Measurements from ENCODE around the gene ZHX3. TPM values are rescaled to one million over a fixed set of nuclear protein-coding genes. Genes with fewer than 3 reads are reported as not detected.
A peak's percentile ranks its signal among the peaks of the same experiment; 100 is the strongest.

The ZHX3 gene
- total and polyA plus RNA-seq, 2 of the 13 experiments (the other 11 are each of a cell fraction or from before 2014, with no cell fraction given): 8.4 to 11.7 TPM

DNA sequence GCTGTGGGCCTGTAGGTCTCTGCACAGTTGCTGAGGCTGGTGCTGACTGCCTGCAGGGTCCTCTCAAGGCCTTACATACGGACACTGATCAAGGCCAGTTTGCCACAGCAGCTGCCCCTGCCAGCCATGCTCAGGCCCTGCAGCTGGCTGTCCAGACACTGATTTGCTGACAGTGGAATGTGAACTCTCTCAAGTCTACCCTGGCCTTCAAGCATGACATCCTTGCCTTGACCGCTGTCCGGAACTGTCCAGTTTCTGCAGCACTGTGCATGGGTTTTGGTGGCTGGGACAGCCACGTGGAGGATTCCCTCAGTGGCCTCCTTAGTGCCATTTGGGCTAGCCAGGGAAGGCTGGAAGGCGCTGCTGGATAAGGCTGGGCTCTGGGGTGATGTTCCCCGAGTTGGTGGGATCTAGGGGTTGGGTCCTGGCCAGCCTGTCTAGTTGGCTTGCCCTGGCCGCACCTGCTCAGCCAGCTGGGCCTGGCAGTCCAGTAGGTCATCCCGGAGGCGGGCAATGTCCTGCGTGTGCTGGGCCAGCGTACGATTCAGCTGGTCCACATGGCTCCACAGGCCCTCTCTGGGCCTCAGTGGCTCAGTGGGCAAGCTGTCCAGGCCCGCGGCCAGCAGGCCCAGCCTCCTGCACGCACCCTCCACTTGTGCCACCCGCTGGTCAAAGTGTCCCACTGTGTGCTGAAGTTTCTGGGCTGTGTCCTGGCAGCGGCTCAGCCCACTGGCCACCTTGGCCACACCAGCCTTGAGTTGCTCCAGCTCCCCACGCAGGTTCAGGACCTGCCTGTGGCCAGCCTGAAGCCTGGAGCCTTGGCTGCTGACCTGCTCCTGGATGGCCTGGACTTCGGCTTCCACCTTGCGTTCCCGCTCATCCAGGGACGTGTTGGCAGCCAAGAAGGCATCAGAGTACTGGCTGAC is 43.6 kb upstream of the ZHX3 start (continued):
- no peak for TF ChIP-seq FOXO1 (CRISPR knock-in tag; IDR thresholded peaks at IDR 0.05)
- no peak for TF ChIP-seq MBNL3 (CRISPR knock-in tag; conservative IDR thresholded peaks at IDR 0.05)
- no peak for TF ChIP-seq SP2 (CRISPR knock-in tag; IDR thresholded peaks at IDR 0.05)
- TF ChIP-seq RBAK (CRISPR knock-in tag; IDR thresholded peaks at IDR 0.05): 0 out of 2 replicates have a peak, but pooled peaks have one; percentile 24
- TF ChIP-seq, protein P1, sequence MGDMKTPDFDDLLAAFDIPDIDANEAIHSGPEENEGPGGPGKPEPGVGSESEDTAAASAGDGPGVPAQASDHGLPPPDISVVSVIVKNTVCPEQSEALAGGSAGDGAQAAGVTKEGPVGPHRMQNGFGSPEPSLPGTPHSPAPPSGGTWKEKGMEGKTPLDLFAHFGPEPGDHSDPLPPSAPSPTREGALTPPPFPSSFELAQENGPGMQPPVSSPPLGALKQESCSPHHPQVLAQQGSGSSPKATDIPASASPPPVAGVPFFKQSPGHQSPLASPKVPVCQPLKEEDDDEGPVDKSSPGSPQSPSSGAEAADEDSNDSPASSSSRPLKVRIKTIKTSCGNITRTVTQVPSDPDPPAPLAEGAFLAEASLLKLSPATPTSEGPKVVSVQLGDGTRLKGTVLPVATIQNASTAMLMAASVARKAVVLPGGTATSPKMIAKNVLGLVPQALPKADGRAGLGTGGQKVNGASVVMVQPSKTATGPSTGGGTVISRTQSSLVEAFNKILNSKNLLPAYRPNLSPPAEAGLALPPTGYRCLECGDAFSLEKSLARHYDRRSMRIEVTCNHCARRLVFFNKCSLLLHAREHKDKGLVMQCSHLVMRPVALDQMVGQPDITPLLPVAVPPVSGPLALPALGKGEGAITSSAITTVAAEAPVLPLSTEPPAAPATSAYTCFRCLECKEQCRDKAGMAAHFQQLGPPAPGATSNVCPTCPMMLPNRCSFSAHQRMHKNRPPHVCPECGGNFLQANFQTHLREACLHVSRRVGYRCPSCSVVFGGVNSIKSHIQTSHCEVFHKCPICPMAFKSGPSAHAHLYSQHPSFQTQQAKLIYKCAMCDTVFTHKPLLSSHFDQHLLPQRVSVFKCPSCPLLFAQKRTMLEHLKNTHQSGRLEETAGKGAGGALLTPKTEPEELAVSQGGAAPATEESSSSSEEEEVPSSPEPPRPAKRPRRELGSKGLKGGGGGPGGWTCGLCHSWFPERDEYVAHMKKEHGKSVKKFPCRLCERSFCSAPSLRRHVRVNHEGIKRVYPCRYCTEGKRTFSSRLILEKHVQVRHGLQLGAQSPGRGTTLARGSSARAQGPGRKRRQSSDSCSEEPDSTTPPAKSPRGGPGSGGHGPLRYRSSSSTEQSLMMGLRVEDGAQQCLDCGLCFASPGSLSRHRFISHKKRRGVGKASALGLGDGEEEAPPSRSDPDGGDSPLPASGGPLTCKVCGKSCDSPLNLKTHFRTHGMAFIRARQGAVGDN (CRISPR knock-in tag; IDR thresholded peaks at IDR 0.05): peak; percentile 38; the same call in 1 of the 2 replicates
- 0 out of 2 replicates have a peak, but pooled peaks have one; percentile 40 for TF ChIP-seq ZNF788 (CRISPR knock-in tag; IDR thresholded peaks at IDR 0.05; ENCODE audit: borderline replicate concordance)
- no peak for TF ChIP-seq NAIF1 (CRISPR knock-in tag; IDR thresholded peaks at IDR 0.05; ENCODE audit: borderline replicate concordance)
- no peak for TF ChIP-seq CREB1 (IDR thresholded peaks at IDR 0.05)
- TF ChIP-seq CREB1 (CRISPR knock-in tag; IDR thresholded peaks at IDR 0.05): no peak
- TF ChIP-seq RBM39 (IDR thresholded peaks at IDR 0.05; ENCODE audit: low read depth, low read length, poor library complexity, severe bottlenecking): no peak
- 0 out of 2 replicates have a peak, but pooled peaks have one; percentile 14 for TF ChIP-seq ZNF776 (CRISPR knock-in tag; IDR thresholded peaks at IDR 0.05)
- TF ChIP-seq SAFB2 (CRISPR knock-in tag; IDR thresholded peaks at IDR 0.05; ENCODE audit: borderline replicate concordance, low read depth): peak; percentile 66; the same call in 1 of the 2 replicates
- TF ChIP-seq PITX1 (CRISPR knock-in tag; IDR thresholded peaks at IDR 0.05): 0 out of 2 replicates have a peak, but pooled peaks have one; percentile 32
- TF ChIP-seq HES4 (CRISPR knock-in tag; IDR thresholded peaks at IDR 0.05; ENCODE audit: borderline replicate concordance): 0 out of 2 replicates have a peak, but pooled peaks have one; percentile 7
- TF ChIP-seq, protein P2, sequence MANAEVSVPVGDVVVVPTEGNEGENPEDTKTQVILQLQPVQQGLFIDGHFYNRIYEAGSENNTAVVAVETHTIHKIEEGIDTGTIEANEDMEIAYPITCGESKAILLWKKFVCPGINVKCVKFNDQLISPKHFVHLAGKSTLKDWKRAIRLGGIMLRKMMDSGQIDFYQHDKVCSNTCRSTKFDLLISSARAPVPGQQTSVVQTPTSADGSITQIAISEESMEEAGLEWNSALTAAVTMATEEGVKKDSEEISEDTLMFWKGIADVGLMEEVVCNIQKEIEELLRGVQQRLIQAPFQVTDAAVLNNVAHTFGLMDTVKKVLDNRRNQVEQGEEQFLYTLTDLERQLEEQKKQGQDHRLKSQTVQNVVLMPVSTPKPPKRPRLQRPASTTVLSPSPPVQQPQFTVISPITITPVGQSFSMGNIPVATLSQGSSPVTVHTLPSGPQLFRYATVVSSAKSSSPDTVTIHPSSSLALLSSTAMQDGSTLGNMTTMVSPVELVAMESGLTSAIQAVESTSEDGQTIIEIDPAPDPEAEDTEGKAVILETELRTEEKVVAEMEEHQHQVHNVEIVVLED (CRISPR knock-in tag; IDR thresholded peaks at IDR 0.05; ENCODE audit: borderline replicate concordance): no peak
- TF ChIP-seq, protein P3, sequence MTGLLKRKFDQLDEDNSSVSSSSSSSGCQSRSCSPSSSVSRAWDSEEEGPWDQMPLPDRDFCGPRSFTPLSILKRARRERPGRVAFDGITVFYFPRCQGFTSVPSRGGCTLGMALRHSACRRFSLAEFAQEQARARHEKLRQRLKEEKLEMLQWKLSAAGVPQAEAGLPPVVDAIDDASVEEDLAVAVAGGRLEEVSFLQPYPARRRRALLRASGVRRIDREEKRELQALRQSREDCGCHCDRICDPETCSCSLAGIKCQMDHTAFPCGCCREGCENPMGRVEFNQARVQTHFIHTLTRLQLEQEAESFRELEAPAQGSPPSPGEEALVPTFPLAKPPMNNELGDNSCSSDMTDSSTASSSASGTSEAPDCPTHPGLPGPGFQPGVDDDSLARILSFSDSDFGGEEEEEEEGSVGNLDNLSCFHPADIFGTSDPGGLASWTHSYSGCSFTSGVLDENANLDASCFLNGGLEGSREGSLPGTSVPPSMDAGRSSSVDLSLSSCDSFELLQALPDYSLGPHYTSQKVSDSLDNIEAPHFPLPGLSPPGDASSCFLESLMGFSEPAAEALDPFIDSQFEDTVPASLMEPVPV (CRISPR knock-in tag; IDR thresholded peaks at IDR 0.05): 0 out of 2 replicates have a peak, but pooled peaks have one; percentile 15
- TF ChIP-seq MEF2D (CRISPR knock-in tag; IDR thresholded peaks at IDR 0.05): no peak
- peak; percentile 9; the same call in 1 of the 2 replicates for TF ChIP-seq POLR2G (IDR thresholded peaks at IDR 0.05; ENCODE audit: low read depth, low read length)
- TF ChIP-seq ZFP90 (CRISPR knock-in tag; IDR thresholded peaks at IDR 0.05; ENCODE audit: borderline replicate concordance): no peak
